ENCODE measurements around the gene PTRHD1. TPM values are rescaled to one million over a fixed set of nuclear protein-coding genes. Genes with fewer than 3 reads are reported as not detected.
"Not testable (repeated sequence)": the region's sequence is repeated elsewhere in the genome, so short reads cannot be mapped to it uniquely, and the experiment has no call there.

PTRHD1 gene
- total RNA-seq, 5 donors from 2014 or later (not counting 1 experiment from before 2014, with no cell fraction given), result 13.6 to 20.1 (median 14.9) TPM

DNA sequence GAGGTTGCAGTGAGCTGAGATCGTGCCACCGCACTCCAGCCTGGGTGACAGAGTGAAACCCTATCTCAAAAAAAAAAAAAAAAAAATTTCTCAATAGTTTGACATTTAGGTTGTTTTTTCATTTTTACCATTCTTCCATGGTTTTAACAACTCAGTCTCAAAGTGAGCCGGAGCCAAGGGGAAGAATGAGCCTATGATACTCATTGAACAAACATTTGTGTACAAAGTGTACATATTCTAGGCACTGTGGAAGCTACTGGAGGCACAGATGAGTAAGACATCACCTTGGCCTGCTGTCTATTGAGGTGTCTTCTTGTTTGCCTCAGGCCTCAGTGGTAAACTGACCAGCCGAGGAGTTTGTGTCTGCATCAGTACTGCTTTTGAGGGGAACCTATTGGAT, 22.0 kb upstream of the PTRHD1 start:
- ChIA-PET POLR2A (no interaction called here), CTCF (no interaction called here)
- Histone ChIP-seq H3K27ac (ENCODE audit: low read length) (no peak overlapping the region), H3K27me3 (replicated peaks in 1 of 2; ENCODE audit: control insufficient read depth in 2 of 2, extremely low read depth in 1 of 2, insufficient read depth in 2 of 2, low read length in 1 of 2) (no peaks in the 10 kb centered on the region), H3K4me1 (ENCODE audit: control insufficient read depth in 1 of 2, extremely low read depth in 1 of 2, insufficient read depth in 2 of 2, low read length in 2 of 2) (peaks cover 0 to under 1% of the 10 kb centered on the region in 2 experiments), H3K36me3 (ENCODE audit: control insufficient read depth in 2 of 2, extremely low read depth in 1 of 2, insufficient read depth in 1 of 2, low read length in 1 of 2) (peaks cover under 1 to 33% of the 10 kb centered on the region in 2 donors), H3K9me3 (no peaks in the 10 kb centered on the region), H3K4me3 (ENCODE audit: control insufficient read depth in 1 of 2, extremely low read depth in 1 of 2, low read length in 1 of 2) (no peak overlapping the region)
- 100% methylated on average over 1 of the region's 4 CpGs for WGBS (ENCODE audit: insufficient coverage)
- H3K4me1 Mint-ChIP-seq, result no peaks in the 10 kb centered on the region
- no peak for DNase-seq
- no peaks in the 10 kb centered on the region for H3K9me3 Mint-ChIP-seq
- ATAC-seq (replicated peaks in 1 of 4), result no peak
- no peak overlapping the region for H3K4me3 Mint-ChIP-seq
- no peak overlapping the region for H3K27ac Mint-ChIP-seq
- peaks cover 33% of the 10 kb centered on the region for H3K36me3 Mint-ChIP-seq
- no peaks in the 10 kb centered on the region for H3K27me3 Mint-ChIP-seq

DNA sequence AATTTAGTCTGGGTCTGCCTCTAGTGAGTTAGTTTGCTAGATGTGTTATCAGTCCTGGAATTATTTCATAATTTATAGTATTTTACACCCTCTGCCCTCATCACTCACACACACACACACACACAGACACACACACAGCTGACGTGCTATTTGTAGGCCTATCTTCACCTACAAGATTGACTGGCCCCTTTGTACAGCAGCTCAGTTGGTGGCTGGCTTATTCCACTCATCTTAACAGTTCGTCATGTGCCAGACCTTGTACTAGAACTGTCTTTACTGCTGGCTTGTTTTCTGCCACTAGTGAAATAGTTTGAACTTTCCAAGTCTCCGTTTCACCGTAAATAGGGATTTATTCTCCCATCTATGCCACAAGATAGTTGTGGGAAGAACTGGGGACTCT, 21.3 kb upstream of the PTRHD1 start:
- no peak for ATAC-seq (replicated peaks in 1 of 4)
- H3K27me3 Mint-ChIP-seq, result no peaks in the 10 kb centered on the region

DNA sequence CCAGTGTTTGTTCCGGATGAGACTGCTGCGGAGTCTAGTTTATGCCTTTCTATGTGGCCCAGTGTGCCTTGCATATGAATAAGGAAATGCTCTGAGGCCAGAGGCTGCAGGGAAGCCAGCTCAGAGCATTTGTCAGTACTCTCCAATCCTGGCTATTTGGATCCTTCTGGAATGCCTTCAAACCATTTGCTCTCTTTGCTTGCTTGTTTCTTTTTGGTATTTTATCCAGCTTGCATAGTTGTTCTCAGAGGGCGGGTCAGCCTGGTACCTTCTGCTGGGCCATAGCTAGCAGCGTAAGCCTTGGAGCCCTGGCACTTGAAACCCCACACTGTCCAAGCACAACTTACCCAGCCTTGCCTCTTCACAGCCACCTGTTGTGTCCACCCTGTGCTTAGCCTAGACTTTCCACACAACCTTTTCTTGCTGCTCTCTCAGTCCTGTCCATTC, 20.5 kb upstream of the PTRHD1 start:
- DNase-seq (no peak), ATAC-seq (replicated peaks in 1 of 4) (no peak)
- POLR2A ChIA-PET, result no interaction called here
- Histone ChIP-seq H3K27ac (ENCODE audit: low read length) (no peak overlapping the region), H3K4me3 (ENCODE audit: control insufficient read depth in 1 of 2, extremely low read depth in 1 of 2, low read length in 1 of 2) (no peak overlapping the region), H3K4me1 (ENCODE audit: control insufficient read depth in 1 of 2, extremely low read depth in 1 of 2, insufficient read depth in 2 of 2, low read length in 2 of 2) (peaks cover 0 to 2% of the 10 kb centered on the region in 2 experiments), H3K36me3 (ENCODE audit: control insufficient read depth in 2 of 2, extremely low read depth in 1 of 2, insufficient read depth in 1 of 2, low read length in 1 of 2) (peaks cover 0 to 23% of the 10 kb centered on the region in 2 donors), H3K27me3 (replicated peaks in 1 of 2; ENCODE audit: control insufficient read depth in 2 of 2, extremely low read depth in 1 of 2, insufficient read depth in 2 of 2, low read length in 1 of 2) (no peaks in the 10 kb centered on the region), H3K9me3 (no peaks in the 10 kb centered on the region)
- Mint-ChIP-seq H3K4me3 (no peak overlapping the region), H3K27ac (no peak overlapping the region), H3K4me1 (peaks cover 7 to 11% (median 8%) of the 10 kb centered on the region in 3 donors), H3K9me3 (no peaks in the 10 kb centered on the region), H3K27me3 (no peaks in the 10 kb centered on the region), H3K36me3 (peaks cover 33% of the 10 kb centered on the region)
- 100% methylated on average over 4 of the region's 4 CpGs for WGBS (ENCODE audit: insufficient coverage)
- CTCF ChIA-PET, result interaction anchor here (1.4 to 1.6 kb wide), 2 partner anchors 12 to 14 kb away, joined by 4 read pairs; no protein-coding TSS in a partner anchor

More for the DNA sequence above, 21.3 kb upstream of the PTRHD1 start:
- ChIA-PET CTCF (no interaction called here), POLR2A (no interaction called here)
- no peak for DNase-seq
- no peak overlapping the region for H3K4me3 Mint-ChIP-seq
- H3K4me1 ChIP-seq (ENCODE audit: control insufficient read depth in 1 of 2, extremely low read depth in 1 of 2, insufficient read depth in 2 of 2, low read length in 2 of 2), result peaks cover 0 to 2% of the 10 kb centered on the region in 2 experiments
- H3K36me3 Mint-ChIP-seq, result peaks cover 33% of the 10 kb centered on the region
- H3K27ac Mint-ChIP-seq, result no peak overlapping the region
- no peak overlapping the region for H3K4me3 ChIP-seq (ENCODE audit: control insufficient read depth in 1 of 2, extremely low read depth in 1 of 2, low read length in 1 of 2)
- H3K27me3 ChIP-seq (replicated peaks in 1 of 2; ENCODE audit: control insufficient read depth in 2 of 2, extremely low read depth in 1 of 2, insufficient read depth in 2 of 2, low read length in 1 of 2), result no peaks in the 10 kb centered on the region
- H3K36me3 ChIP-seq (ENCODE audit: control insufficient read depth in 2 of 2, extremely low read depth in 1 of 2, insufficient read depth in 1 of 2, low read length in 1 of 2), result peaks cover 0 to 31% of the 10 kb centered on the region in 2 donors
- H3K9me3 Mint-ChIP-seq, result no peaks in the 10 kb centered on the region
- WGBS (ENCODE audit: insufficient coverage), result no CpG with 5 or more reads among the region's 4 CpGs
- H3K27ac ChIP-seq (ENCODE audit: low read length), result no peak overlapping the region
- no peaks in the 10 kb centered on the region for H3K9me3 ChIP-seq
- peaks cover under 1 to 3% (median 2%) of the 10 kb centered on the region in 3 donors for H3K4me1 Mint-ChIP-seq

GRCh38 chr2:24809316-24810007, 16.3 kb upstream of the PTRHD1 start:
- H3K36me3 Mint-ChIP-seq, result peaks cover 31% of the 10 kb centered on the region

GRCh38 chr2:24806661-24807036, 13.5 kb upstream of the PTRHD1 start:
- peaks cover 34% of the 10 kb centered on the region for H3K36me3 Mint-ChIP-seq
- H3K4me1 Mint-ChIP-seq, result peaks cover 7 to 27% (median 10%) of the 10 kb centered on the region in 3 donors
- no peak for ATAC-seq (replicated peaks in 1 of 4)
- H3K9me3 ChIP-seq, result no peaks in the 10 kb centered on the region
- no peak overlapping the region for H3K4me3 Mint-ChIP-seq
- DNase-seq, result no peak
- no peak overlapping the region for H3K4me3 ChIP-seq (ENCODE audit: control insufficient read depth in 1 of 2, extremely low read depth in 1 of 2, low read length in 1 of 2)
- POLR2A ChIA-PET, result no interaction called here
- H3K36me3 ChIP-seq (ENCODE audit: control insufficient read depth in 2 of 2, extremely low read depth in 1 of 2, insufficient read depth in 1 of 2, low read length in 1 of 2), result no peaks in the 10 kb centered on the region
- H3K27me3 ChIP-seq (replicated peaks in 1 of 2; ENCODE audit: control insufficient read depth in 2 of 2, extremely low read depth in 1 of 2, insufficient read depth in 2 of 2, low read length in 1 of 2), result no peaks in the 10 kb centered on the region
- no peak overlapping the region for H3K27ac ChIP-seq (ENCODE audit: low read length)
- CTCF ChIA-PET, result no interaction called here
- H3K4me1 ChIP-seq (ENCODE audit: control insufficient read depth in 1 of 2, extremely low read depth in 1 of 2, insufficient read depth in 2 of 2, low read length in 2 of 2), result peaks cover 0 to 2% of the 10 kb centered on the region in 2 experiments
- peaks cover 0 to 8% (median 3%) of the 10 kb centered on the region in 3 donors for H3K9me3 Mint-ChIP-seq
- no peak overlapping the region for H3K27ac Mint-ChIP-seq
- no peaks in the 10 kb centered on the region for H3K27me3 Mint-ChIP-seq

More at GRCh38 chr2:24809316-24810007, 16.3 kb upstream of the PTRHD1 start:
- no peak overlapping the region for H3K4me3 ChIP-seq (ENCODE audit: control insufficient read depth in 1 of 2, extremely low read depth in 1 of 2, low read length in 1 of 2)
- CTCF ChIA-PET, result interaction anchor here in 1 of 2 donors (0.6 kb wide), 1 partner anchor 575 kb away, joined by 4 read pairs; no protein-coding TSS in a partner anchor
- no peaks in the 10 kb centered on the region for H3K27me3 ChIP-seq (replicated peaks in 1 of 2; ENCODE audit: control insufficient read depth in 2 of 2, extremely low read depth in 1 of 2, insufficient read depth in 2 of 2, low read length in 1 of 2)
- H3K9me3 ChIP-seq, result no peaks in the 10 kb centered on the region
- no CpG with 5 or more reads among the region's 4 CpGs for WGBS (ENCODE audit: insufficient coverage)
- ATAC-seq (replicated peaks in 1 of 4) (no peak), DNase-seq (no peak)
- no peaks in the 10 kb centered on the region for H3K36me3 ChIP-seq (ENCODE audit: control insufficient read depth in 2 of 2, extremely low read depth in 1 of 2, insufficient read depth in 1 of 2, low read length in 1 of 2)
- Mint-ChIP-seq H3K27me3 (no peaks in the 10 kb centered on the region), H3K9me3 (peaks cover 0 to 8% (median 3%) of the 10 kb centered on the region in 3 donors), H3K4me3 (peak overlapping the region; percentile 9 to 34 (median 25)), H3K4me1 (peaks cover 7 to 27% (median 10%) of the 10 kb centered on the region in 3 donors), H3K27ac (peak overlapping the region in 1 of 2 donors; percentile 44)
- POLR2A ChIA-PET, result interaction anchor here (0.6 kb wide), 2 partner anchors 12 to 167 kb away, joined by 3 to 6 read pairs; no protein-coding TSS in a partner anchor
- H3K4me1 ChIP-seq (ENCODE audit: control insufficient read depth in 1 of 2, extremely low read depth in 1 of 2, insufficient read depth in 2 of 2, low read length in 2 of 2), result peaks cover 0 to 2% of the 10 kb centered on the region in 2 experiments
- no peak overlapping the region for H3K27ac ChIP-seq (ENCODE audit: low read length)

DNA sequence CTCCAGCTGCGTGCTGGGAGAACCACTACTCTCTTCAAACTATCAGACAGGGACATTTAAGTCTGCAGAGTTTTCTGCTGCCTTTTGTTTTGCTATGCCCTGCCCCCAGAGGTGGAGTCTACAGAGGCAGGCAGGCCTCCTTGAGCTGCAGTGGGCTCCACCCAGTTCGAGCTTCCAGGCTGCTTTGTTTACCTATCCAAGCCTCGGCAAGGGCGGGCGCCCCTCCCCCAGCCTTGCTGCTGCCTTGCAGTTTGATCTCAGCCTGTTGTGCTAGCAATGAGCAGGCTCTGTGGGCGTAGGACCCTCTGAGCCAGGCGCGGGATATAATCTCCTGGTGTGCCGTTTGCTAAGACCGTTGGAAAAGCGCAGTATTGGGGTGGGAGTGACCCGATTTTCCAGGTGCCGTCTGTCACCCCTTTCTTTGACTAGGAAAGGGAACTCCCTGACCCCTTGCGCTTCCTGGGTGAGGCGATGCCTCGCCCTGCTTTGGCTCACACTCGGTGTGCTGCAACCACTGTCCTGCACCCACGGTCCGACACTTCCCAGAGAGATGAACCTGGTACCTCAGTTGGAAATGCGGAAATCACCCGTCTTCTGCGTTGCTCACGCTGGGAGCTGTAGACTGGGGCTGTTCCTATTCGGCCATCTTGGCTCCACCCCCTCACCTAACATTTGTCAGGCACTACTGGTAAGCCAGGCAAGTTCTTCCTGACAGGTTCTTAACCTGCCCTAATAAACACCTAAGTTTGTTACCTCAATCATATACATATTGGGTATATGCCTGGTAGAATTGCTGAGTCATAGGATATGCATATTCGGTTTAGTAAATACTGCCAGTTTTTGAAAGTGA, 12.8 kb upstream of the PTRHD1 start:
- H3K27me3 Mint-ChIP-seq; CTCF ChIA-PET; H3K27ac ChIP-seq (ENCODE audit: low read length); ATAC-seq (replicated peaks in 1 of 4); H3K4me1 ChIP-seq (ENCODE audit: control insufficient read depth in 1 of 2, extremely low read depth in 1 of 2, insufficient read depth in 2 of 2, low read length in 2 of 2); H3K27me3 ChIP-seq (replicated peaks in 1 of 2; ENCODE audit: control insufficient read depth in 2 of 2, extremely low read depth in 1 of 2, insufficient read depth in 2 of 2, low read length in 1 of 2); POLR2A ChIA-PET; H3K9me3 Mint-ChIP-seq; H3K9me3 ChIP-seq; H3K36me3 ChIP-seq (ENCODE audit: control insufficient read depth in 2 of 2, extremely low read depth in 1 of 2, insufficient read depth in 1 of 2, low read length in 1 of 2); DNase-seq; H3K4me3 ChIP-seq (ENCODE audit: control insufficient read depth in 1 of 2, extremely low read depth in 1 of 2, low read length in 1 of 2); H3K27ac Mint-ChIP-seq; H3K4me3 Mint-ChIP-seq: not testable (repeated sequence)
- Mint-ChIP-seq H3K4me1 (peaks cover 7 to 27% (median 10%) of the 10 kb centered on the region in 3 donors), H3K36me3 (peaks cover 36% of the 10 kb centered on the region)
- WGBS (ENCODE audit: insufficient coverage), result 96% methylated on average over 20 of the region's 25 CpGs

Data from T-cell (primary cell).